Ascending aorta (tissue), 2 donors: Measurements from ENCODE around the gene FYN. TPM values are rescaled to one million over a fixed set of nuclear protein-coding genes. Genes with fewer than 3 reads are reported as not detected.

ENCODE experiments used
- DNase-seq, 2 donors: peaks; one replicate each; pipeline ENCODE4 v3.0.0-alpha.2; 2019; ENCODE audit warnings: low spot score in 2 of 2
- H3K27ac ChIP-seq, 2 donors: fragments of 200-600 bp; sonication (generic); one replicate each; pipeline ENCODE4 v1.5.1; 2016 to 2017; ENCODE audit warnings: mild to moderate bottlenecking in 1 of 2
- H3K27me3 ChIP-seq: fragments of 200-600 bp; sonication (generic); one replicate; pipeline ENCODE4 v1.5.1; 2017
- H3K36me3 ChIP-seq, 2 donors: fragments of 200-600 bp; sonication (generic); one replicate each; pipeline ENCODE4 v1.5.1; 2016
- H3K4me1 ChIP-seq, 2 donors: fragments of 200-600 bp; sonication (generic); one replicate each; pipeline ENCODE4 v1.5.1; 2016 to 2017; ENCODE audit warnings: mild to moderate bottlenecking in 1 of 2
- H3K4me3 ChIP-seq, 2 donors: fragments of 200-600 bp; sonication (generic); one replicate each; pipeline ENCODE4 v1.5.1; 2016 to 2017; ENCODE audit warnings: mild to moderate bottlenecking in 1 of 2
- H3K9me3 ChIP-seq, 2 donors: fragments of 200-600 bp; sonication (generic); one replicate each; pipeline ENCODE4 v1.5.1; 2016
- intact Hi-C: fragments of 100-400 bp; cut with DNase I; formaldehyde crosslinking; loops from one replicate; pipeline ENCODE4 v1.15.1; 2023
- total RNA-seq: library from RNA; depleted of rRNA; stranded (reverse); fragments of >200 nt; gene quantifications from one replicate; pipeline ENCODE4 v1.1.0, GENCODE V29; 2016
- TF ChIP-seq, protein P1 (sequence below), 3 experiments: fragments of 200-600 bp in 2 of 3; fragments of 450-650 bp in 1 of 3; sonication (generic) in 2 of 3; IDR thresholded peaks; one replicate each; pipeline ENCODE4 v1.5.1; 2016 to 2019; ENCODE audit warnings: antibody characterized with exemption in 3 of 3, mild to moderate bottlenecking in 1 of 3, moderate library complexity in 1 of 3

Gene FYN
- total RNA-seq, 1 donor from 2014 or later = 141 TPM

DNA sequence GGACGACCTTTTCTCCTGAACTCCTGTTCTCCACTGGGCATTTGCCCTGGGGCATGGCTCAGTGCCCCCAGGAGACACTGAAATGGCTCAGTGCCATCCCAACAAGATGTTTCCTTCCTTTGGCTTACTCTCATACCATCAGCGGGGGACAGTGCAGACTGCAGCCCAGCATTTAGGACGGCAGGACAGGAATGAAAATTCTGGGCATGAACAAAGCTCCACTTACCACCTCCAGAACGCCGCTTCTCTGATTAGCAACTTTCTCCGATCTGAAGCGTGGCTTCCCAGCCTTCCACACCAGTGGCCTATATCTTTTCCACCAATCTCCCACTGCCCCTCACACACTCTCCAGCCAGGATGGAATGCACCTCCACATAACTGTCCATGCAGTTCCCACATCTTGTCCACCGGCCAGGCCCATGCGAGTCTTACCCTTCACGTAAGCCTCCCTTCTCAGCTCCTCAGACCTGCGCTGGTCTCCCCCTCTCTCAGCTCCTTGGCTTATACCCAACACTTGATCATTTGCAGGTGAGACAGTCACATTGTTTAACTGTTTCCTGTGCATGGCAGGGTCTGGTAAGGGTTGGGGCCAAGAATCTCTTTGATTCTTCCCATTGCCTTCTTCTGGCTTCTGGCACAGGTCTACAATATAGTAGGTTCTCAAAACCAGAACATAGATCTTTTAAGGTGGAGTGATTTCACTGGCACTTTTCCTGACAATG lies 114.5 kb downstream of the FYN start:
- intact Hi-C loops = no loop called here
- peaks cover 0 to 6% of the 10 kb centered on the region in 2 donors for H3K4me1 ChIP-seq

DNA sequence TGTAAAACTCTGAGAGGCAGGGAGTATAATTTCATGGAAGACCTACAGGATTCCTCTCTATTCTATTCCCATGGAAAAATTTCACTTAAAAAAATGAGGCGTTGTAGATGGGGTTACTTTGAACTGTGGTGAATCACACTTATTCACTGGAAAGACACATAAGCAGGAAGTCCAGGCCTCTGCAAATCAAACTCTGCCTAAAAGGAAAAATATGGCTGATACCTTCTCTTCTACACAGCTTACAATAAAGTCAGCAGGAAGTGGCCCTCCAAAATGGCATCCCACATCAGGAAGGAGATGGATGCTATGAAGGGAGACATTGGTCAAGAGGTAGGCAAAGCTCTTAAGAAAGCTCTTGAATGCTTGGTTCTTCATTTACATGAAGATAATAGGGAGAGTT lies 115.9 kb downstream of the FYN start:
- DNase-seq = no peak
- no peaks in the 10 kb centered on the region for H3K36me3 ChIP-seq
- H3K9me3 ChIP-seq = no peaks in the 10 kb centered on the region
- TF ChIP-seq, protein P1, sequence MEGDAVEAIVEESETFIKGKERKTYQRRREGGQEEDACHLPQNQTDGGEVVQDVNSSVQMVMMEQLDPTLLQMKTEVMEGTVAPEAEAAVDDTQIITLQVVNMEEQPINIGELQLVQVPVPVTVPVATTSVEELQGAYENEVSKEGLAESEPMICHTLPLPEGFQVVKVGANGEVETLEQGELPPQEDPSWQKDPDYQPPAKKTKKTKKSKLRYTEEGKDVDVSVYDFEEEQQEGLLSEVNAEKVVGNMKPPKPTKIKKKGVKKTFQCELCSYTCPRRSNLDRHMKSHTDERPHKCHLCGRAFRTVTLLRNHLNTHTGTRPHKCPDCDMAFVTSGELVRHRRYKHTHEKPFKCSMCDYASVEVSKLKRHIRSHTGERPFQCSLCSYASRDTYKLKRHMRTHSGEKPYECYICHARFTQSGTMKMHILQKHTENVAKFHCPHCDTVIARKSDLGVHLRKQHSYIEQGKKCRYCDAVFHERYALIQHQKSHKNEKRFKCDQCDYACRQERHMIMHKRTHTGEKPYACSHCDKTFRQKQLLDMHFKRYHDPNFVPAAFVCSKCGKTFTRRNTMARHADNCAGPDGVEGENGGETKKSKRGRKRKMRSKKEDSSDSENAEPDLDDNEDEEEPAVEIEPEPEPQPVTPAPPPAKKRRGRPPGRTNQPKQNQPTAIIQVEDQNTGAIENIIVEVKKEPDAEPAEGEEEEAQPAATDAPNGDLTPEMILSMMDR (IDR thresholded peaks at IDR 0.05) = no peak
- peaks cover 0 to 2% of the 10 kb centered on the region in 2 donors for H3K4me1 ChIP-seq
- no peak overlapping the region for H3K4me3 ChIP-seq
- no peaks in the 10 kb centered on the region for H3K27me3 ChIP-seq
- intact Hi-C loops = no loop called here
- no peak overlapping the region for H3K27ac ChIP-seq

More for the DNA sequence above, 114.5 kb downstream of the FYN start:
- Histone ChIP-seq H3K27ac (peak overlapping the region; percentile 30 to 31), H3K9me3 (no peaks in the 10 kb centered on the region), H3K36me3 (no peaks in the 10 kb centered on the region), H3K27me3 (no peaks in the 10 kb centered on the region), H3K4me3 (peak overlapping the region in 1 of 2 donors; percentile 17)
- TF ChIP-seq, protein P1 (IDR thresholded peaks at IDR 0.05) = no peak
- no peak for DNase-seq

DNA sequence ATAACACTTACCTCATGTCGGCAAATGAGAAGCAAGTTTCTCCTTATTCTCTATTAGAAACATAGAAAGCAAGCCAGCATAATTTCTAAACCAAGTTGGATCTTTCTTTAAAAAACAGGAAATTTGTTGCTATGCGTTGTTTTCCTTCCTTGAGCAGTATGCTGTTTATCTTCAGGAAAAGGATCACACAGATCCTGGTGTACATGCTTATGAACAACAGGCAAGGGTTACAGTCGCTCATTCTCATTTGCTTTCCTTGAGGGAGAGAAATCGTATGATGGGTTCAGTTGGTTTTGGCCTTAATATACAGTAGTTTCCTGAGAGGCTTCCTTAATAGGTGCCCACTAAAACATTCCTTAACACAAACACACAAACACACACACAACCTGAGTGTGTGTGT lies 118.8 kb downstream of the FYN start:
- TF ChIP-seq, protein P1 (IDR thresholded peaks at IDR 0.05) = no peak
- intact Hi-C loops = no loop called here
- H3K4me3 ChIP-seq = no peak overlapping the region
- H3K27ac ChIP-seq = no peak overlapping the region
- no peaks in the 10 kb centered on the region for H3K4me1 ChIP-seq
- DNase-seq = no peak
- H3K36me3 ChIP-seq = no peaks in the 10 kb centered on the region
- no peaks in the 10 kb centered on the region for H3K9me3 ChIP-seq
- no peaks in the 10 kb centered on the region for H3K27me3 ChIP-seq

DNA sequence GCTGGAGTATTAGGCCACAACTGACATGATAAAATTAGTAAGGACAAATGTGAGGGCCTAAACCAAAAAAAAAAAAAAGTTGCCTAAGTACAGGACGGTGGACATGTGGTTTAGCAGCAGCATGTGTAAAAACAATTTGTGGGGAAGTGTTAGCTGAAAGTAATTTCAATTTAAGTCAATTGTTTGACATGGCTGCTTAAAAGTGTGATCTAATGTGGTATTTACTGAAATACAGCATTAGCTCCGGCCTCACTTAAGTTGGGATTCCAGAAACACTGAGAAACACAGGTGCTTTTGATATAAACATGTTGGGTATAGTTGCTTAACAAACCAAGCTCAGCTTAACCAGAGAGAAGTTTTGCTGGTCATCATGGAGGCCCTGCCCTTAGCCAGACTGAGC lies 119.7 kb downstream of the FYN start:
- no peak overlapping the region for H3K4me3 ChIP-seq
- H3K36me3 ChIP-seq = no peaks in the 10 kb centered on the region
- intact Hi-C loops = no loop called here
- peak overlapping the region in 1 of 2 donors; percentile 13 for H3K27ac ChIP-seq
- H3K9me3 ChIP-seq = no peaks in the 10 kb centered on the region
- no peaks in the 10 kb centered on the region for H3K4me1 ChIP-seq
- TF ChIP-seq, protein P1 (IDR thresholded peaks at IDR 0.05) = no peak
- no peaks in the 10 kb centered on the region for H3K27me3 ChIP-seq
- DNase-seq = no peak

DNA sequence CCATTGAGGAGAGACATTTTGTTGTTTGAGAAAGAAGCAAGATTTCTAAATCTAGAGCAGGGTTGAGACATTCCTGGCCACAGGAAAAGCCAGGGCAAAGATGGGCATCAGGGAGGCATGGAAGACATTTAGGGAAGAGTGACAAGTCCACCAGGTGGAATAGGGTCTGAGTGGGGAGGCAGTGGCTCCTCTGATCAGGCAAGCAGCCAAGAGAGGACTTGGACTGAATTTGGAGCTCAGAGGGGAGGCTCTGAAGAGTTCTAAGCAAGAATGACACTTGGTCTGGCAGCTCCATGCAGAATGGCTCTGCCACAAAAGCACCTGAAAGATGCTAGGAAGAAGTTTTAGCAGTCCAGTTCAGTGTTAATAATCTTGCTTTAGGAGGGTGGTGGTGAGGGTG lies 120.8 kb downstream of the FYN start:
- Histone ChIP-seq H3K9me3 (no peaks in the 10 kb centered on the region), H3K36me3 (no peaks in the 10 kb centered on the region), H3K27me3 (no peaks in the 10 kb centered on the region), H3K27ac (no peak overlapping the region), H3K4me1 (no peaks in the 10 kb centered on the region), H3K4me3 (no peak overlapping the region)
- intact Hi-C loops = no loop called here
- TF ChIP-seq, protein P1 (IDR thresholded peaks at IDR 0.05) = no peak
- DNase-seq = no peak
